Thoracic aorta (tissue), 2 donors: ENCODE data around the gene BBIP1. TPM values are rescaled to one million over a fixed set of nuclear protein-coding genes. Genes with fewer than 3 reads are reported as not detected.

Experiments
- ATAC-seq: fragments of 150-250 bp; one replicate; pipeline ENCODE4 v1.8.0; 2017; ENCODE audit warnings: low read depth; ENCODE audit not compliant: insufficient number of reproducible peaks, low FRiP score
- DNase-seq: peaks from one replicate; pipeline ENCODE4 v3.0.0-alpha.2; 2020; ENCODE audit warnings: low spot score
- H3K27ac ChIP-seq, 2 donors: fragments of 200-600 bp; sonication (generic); 1 replicate in 1 of 2; 2 replicates in 1 of 2; pipeline ENCODE4 v1.5.1; 2016; ENCODE audit warnings: mild to moderate bottlenecking in 2 of 2, moderate library complexity in 2 of 2
- H3K27me3 ChIP-seq: fragments of 200-600 bp; sonication (generic); replicated peaks from 2 replicates; pipeline ENCODE4 v1.6.0; 2016; ENCODE audit warnings: mild to moderate bottlenecking; ENCODE audit not compliant: insufficient read depth
- H3K36me3 ChIP-seq: fragments of 200-600 bp; sonication (generic); one replicate; pipeline ENCODE4 v1.5.1; 2016
- H3K4me1 ChIP-seq, 2 donors: fragments of 200-600 bp; sonication (generic); 1 replicate in 1 of 2; 2 replicates in 1 of 2; pipeline versions ENCODE4 v1.5.1 to v1.6.0; 2016; ENCODE audit warnings: low read depth in 2 of 2, mild to moderate bottlenecking in 1 of 2; ENCODE audit not compliant: control insufficient read depth in 1 of 2
- H3K4me3 ChIP-seq: fragments of 200-600 bp; sonication (generic); 2 replicates; pipeline ENCODE4 v1.5.1; 2016; ENCODE audit warnings: mild to moderate bottlenecking
- H3K9me3 ChIP-seq: fragments of 200-600 bp; sonication (generic); 2 replicates; pipeline ENCODE4 v1.5.1; 2016
- CTCF ChIP-seq: fragments of 200-600 bp; sonication (generic); IDR thresholded peaks from one replicate; pipeline ENCODE4 v1.5.1; 2019; ENCODE audit warnings: antibody characterized with exemption
- total RNA-seq, 2 donors: library from RNA; depleted of rRNA; stranded (reverse); fragments of >200 nt; gene quantifications; one replicate each; pipeline versions ENCODE4 v1.1.0 to v1.2.3, GENCODE V29; 2016

Gene BBIP1
- total RNA-seq, 2 donors from 2014 or later, result 19.0 to 33.2 TPM

GRCh38 chr10:110865186-110865808 lies 53.7 kb downstream of the BBIP1 start:
- ATAC-seq (no peak), DNase-seq (no peak)
- TF ChIP-seq CTCF, result no peak
- H3K4me3 ChIP-seq, result peak overlapping the region; percentile 40
- no peaks in the 10 kb centered on the region for H3K9me3 ChIP-seq
- H3K27me3 ChIP-seq, result no peaks in the 10 kb centered on the region
- peaks cover 39 to 60% of the 10 kb centered on the region in 2 donors for H3K4me1 ChIP-seq
- H3K27ac ChIP-seq, result peak overlapping the region; percentile 89 to 95
- no peaks in the 10 kb centered on the region for H3K36me3 ChIP-seq

- peak overlapping the region; percentile 89 to 95 for H3K27ac ChIP-seq
- H3K27me3 ChIP-seq, result no peaks in the 10 kb centered on the region
- ATAC-seq (no peak), DNase-seq (no peak)
- TF ChIP-seq CTCF, result no peak
- H3K9me3 ChIP-seq, result no peaks in the 10 kb centered on the region
- no peaks in the 10 kb centered on the region for H3K36me3 ChIP-seq
- peak overlapping the region; percentile 40 for H3K4me3 ChIP-seq
- peaks cover 39 to 63% of the 10 kb centered on the region in 2 donors for H3K4me1 ChIP-seq
Measured at GRCh38 chr10:110864662-110865140, 54.3 kb downstream of the BBIP1 start.

- DNase-seq (no peak), ATAC-seq (no peak)
- H3K4me3 ChIP-seq, result no peak overlapping the region
- H3K27ac ChIP-seq, result peak overlapping the region in 1 of 2 donors; percentile 95
- H3K4me1 ChIP-seq, result peaks cover 44 to 70% of the 10 kb centered on the region in 2 donors
- no peaks in the 10 kb centered on the region for H3K9me3 ChIP-seq
- H3K36me3 ChIP-seq, result no peaks in the 10 kb centered on the region
- no peak for TF ChIP-seq CTCF
- H3K27me3 ChIP-seq, result no peaks in the 10 kb centered on the region
Measured at GRCh38 chr10:110863956-110864355, 55.0 kb downstream of the BBIP1 start.

GRCh38 chr10:110863361-110863760 lies 55.6 kb downstream of the BBIP1 start:
- ATAC-seq (no peak), DNase-seq (no peak)
- TF ChIP-seq CTCF, result no peak
- no peaks in the 10 kb centered on the region for H3K9me3 ChIP-seq
- H3K27me3 ChIP-seq, result no peaks in the 10 kb centered on the region
- peak overlapping the region in 1 of 2 donors; percentile 95 for H3K27ac ChIP-seq
- peaks cover 42 to 68% of the 10 kb centered on the region in 2 donors for H3K4me1 ChIP-seq
- no peaks in the 10 kb centered on the region for H3K36me3 ChIP-seq
- no peak overlapping the region for H3K4me3 ChIP-seq

- H3K27me3 ChIP-seq, result no peaks in the 10 kb centered on the region
- H3K9me3 ChIP-seq, result no peaks in the 10 kb centered on the region
- H3K4me3 ChIP-seq, result no peak overlapping the region
- TF ChIP-seq CTCF, result no peak
- H3K4me1 ChIP-seq, result peaks cover 39 to 66% of the 10 kb centered on the region in 2 donors
- H3K27ac ChIP-seq, result no peak overlapping the region
- H3K36me3 ChIP-seq, result no peaks in the 10 kb centered on the region
- DNase-seq (no peak), ATAC-seq (no peak)
Measured at GRCh38 chr10:110862961-110863360, 56.0 kb downstream of the BBIP1 start.
